ENCODE measurements around the gene MTUS2. TPM values are rescaled to one million over a fixed set of nuclear protein-coding genes. Genes with fewer than 3 reads are reported as not detected.

The MTUS2 gene
- total RNA-seq, 1 donor from 2014 or later: not detected

DNA sequence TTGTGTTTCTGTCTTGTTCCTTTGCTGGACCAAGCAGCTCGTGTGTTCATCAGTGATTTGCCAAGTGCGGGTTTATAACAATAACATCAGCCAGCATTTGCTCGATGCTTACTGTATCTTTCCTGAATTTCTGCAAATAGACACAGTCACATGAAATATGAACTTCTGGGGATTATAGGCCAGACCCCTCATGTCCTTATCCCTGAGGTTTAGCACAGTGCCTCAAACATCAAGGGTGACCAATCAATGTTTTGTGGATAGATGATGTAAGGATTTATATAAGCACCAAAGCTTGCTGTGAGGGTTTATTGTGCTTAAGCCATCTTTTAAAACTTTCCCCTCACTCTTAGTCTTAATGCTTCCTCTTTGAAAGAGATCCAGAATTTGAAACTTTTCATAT is 451.5 kb downstream of the MTUS2 start:
- Histone ChIP-seq H3K4me3 (ENCODE audit: low read depth, low read length) (no peak overlapping the region), H3K36me3 (ENCODE audit: control insufficient read depth, insufficient read depth, low read length) (no peaks in the 10 kb centered on the region), H3K27me3 (ENCODE audit: control insufficient read depth, insufficient read depth, low read length) (no peaks in the 10 kb centered on the region)
- FAIRE-seq: no peak
- TF ChIP-seq, protein P1, sequence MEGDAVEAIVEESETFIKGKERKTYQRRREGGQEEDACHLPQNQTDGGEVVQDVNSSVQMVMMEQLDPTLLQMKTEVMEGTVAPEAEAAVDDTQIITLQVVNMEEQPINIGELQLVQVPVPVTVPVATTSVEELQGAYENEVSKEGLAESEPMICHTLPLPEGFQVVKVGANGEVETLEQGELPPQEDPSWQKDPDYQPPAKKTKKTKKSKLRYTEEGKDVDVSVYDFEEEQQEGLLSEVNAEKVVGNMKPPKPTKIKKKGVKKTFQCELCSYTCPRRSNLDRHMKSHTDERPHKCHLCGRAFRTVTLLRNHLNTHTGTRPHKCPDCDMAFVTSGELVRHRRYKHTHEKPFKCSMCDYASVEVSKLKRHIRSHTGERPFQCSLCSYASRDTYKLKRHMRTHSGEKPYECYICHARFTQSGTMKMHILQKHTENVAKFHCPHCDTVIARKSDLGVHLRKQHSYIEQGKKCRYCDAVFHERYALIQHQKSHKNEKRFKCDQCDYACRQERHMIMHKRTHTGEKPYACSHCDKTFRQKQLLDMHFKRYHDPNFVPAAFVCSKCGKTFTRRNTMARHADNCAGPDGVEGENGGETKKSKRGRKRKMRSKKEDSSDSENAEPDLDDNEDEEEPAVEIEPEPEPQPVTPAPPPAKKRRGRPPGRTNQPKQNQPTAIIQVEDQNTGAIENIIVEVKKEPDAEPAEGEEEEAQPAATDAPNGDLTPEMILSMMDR (IDR thresholded peaks at IDR 0.05; ENCODE audit: insufficient read depth, low read length, severe bottlenecking): no peak
- no peak for DNase-seq (ENCODE audit: low read depth)

DNA sequence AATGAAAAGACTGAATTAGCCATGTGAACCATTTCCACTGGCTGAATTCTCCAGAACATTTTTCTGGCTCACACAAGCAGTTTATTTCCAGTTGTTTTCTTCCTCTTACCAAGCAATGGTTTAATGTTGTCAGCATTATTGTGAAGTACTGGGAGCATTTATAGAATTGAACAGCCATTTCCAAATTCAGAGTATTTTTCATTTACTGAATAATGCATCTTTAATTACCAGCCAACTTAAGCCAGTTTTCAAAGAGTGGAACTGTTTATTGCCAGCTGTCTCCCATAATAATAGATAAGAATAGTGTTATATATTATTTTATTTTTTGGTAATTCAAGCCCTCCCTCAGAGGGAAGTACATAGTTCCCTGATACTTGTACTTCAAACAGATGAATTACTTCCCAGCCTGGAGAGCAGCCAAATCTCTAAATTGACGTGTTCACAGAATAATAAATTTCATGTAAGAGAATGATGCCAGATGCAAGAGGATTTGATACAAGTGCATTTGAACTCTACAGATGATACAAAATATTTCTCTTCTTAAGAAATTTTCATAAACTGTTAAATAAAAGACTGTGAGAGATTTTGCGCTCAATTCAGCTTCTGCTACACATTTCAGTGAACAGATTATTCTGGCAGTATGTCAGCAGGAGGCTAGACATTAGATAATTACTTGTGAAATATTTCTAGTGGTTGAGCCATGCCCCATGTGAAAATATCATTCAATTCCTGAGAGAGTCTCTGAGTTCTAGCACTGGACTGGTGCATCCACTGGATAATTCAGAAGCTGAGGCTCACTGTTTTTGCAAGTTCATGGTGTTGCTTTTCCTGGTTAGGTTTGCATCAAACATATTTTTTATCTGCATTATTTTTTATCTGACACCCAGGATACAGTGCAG is 459.5 kb downstream of the MTUS2 start:
- TF ChIP-seq, protein P1 (IDR thresholded peaks at IDR 0.05; ENCODE audit: insufficient read depth, low read length, severe bottlenecking): no peak
- FAIRE-seq: no peak

DNA sequence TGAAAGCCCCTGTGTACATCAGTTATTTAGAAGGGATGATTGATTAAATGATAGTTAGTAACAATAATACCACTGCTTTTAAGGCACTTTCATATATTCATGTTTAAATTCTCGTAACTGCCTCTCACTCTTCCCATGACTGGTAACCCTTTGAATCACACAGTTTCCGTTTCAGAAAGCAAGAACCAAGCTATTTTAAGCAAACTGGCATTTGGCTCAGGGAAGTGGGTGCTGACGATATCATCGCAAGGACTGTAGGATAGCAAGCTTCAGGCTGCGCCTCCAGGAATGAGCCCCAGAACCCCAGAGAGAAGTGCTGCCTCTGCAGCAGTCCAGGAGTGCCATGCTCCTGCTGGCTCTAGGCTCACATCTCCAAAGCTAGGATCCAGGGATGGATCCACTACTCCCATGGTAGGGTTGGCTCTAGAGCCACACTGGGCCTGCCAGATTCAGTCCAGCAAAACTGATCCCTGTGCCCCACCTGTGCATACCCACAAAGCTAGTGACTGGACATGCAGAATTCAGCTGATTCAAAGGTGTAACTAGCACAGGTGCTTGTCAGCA is 461.9 kb downstream of the MTUS2 start:
- no peak for FAIRE-seq
- Histone ChIP-seq H3K36me3 (ENCODE audit: control insufficient read depth, insufficient read depth, low read length) (no peaks in the 10 kb centered on the region), H3K4me3 (ENCODE audit: low read depth, low read length) (no peak overlapping the region), H3K27me3 (ENCODE audit: control insufficient read depth, insufficient read depth, low read length) (no peaks in the 10 kb centered on the region)
- TF ChIP-seq, protein P1 (IDR thresholded peaks at IDR 0.05; ENCODE audit: insufficient read depth, low read length, severe bottlenecking): no peak
- DNase-seq (ENCODE audit: low read depth): no peak

More for the DNA sequence above, 459.5 kb downstream of the MTUS2 start:
- Histone ChIP-seq H3K36me3 (ENCODE audit: control insufficient read depth, insufficient read depth, low read length) (no peaks in the 10 kb centered on the region), H3K4me3 (ENCODE audit: low read depth, low read length) (no peak overlapping the region), H3K27me3 (ENCODE audit: control insufficient read depth, insufficient read depth, low read length) (no peaks in the 10 kb centered on the region)
- no peak for DNase-seq (ENCODE audit: low read depth)

DNA sequence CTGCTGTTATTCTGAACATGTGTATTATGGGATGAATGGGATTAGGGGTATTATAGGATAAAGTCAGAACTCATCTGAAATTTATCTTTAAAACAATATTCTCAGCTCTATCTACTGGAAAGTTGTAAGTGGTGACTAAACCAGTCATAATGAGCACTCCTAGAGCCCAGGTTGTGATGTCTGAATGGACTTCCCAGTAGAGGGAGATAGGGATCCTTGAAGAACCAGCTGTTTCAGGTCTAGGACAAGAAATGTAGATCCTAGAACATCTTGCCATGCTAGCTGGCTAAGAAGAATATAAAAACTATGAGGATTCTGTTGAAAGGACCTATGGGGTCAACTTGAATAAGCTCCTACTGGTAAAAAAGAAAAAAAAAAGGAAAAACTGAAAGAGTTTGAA is 464.6 kb downstream of the MTUS2 start:
- Histone ChIP-seq H3K4me3 (ENCODE audit: low read depth, low read length) (no peak overlapping the region), H3K36me3 (ENCODE audit: control insufficient read depth, insufficient read depth, low read length) (no peaks in the 10 kb centered on the region), H3K27me3 (ENCODE audit: control insufficient read depth, insufficient read depth, low read length) (no peaks in the 10 kb centered on the region)
- no peak for FAIRE-seq
- DNase-seq (ENCODE audit: low read depth): no peak
- TF ChIP-seq, protein P1 (IDR thresholded peaks at IDR 0.05; ENCODE audit: insufficient read depth, low read length, severe bottlenecking): no peak

DNA sequence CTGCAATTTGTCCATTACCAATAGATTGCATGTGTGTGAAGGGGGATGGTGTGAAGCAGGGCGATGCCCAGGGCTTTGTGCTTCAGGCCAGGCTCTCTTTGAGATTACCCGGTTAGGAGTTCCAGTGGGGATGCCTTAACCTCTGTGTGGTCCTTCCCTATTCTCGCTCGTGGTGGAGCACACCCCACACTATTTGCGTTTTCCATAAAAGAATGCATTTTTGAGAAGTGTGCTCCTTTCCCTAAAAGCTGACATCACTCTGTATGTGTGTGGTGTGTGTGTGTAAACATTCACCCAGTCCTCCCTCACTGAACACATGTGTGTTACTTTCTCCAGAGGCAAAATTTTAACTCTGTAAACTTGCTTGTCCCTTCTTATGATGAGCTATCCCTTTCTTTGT is 467.1 kb downstream of the MTUS2 start:
- TF ChIP-seq, protein P1 (IDR thresholded peaks at IDR 0.05; ENCODE audit: insufficient read depth, low read length, severe bottlenecking): no peak
- no peaks in the 10 kb centered on the region for H3K36me3 ChIP-seq (ENCODE audit: control insufficient read depth, insufficient read depth, low read length)
- no peak for FAIRE-seq
- DNase-seq (ENCODE audit: low read depth): no peak
- H3K27me3 ChIP-seq (ENCODE audit: control insufficient read depth, insufficient read depth, low read length): no peaks in the 10 kb centered on the region
- no peak overlapping the region for H3K4me3 ChIP-seq (ENCODE audit: low read depth, low read length)

Data from bronchial epithelial cell (primary cell).